SK-N-SH treated with all-trans-retinoic acid at 6 μM for 48 hours (cell line): ENCODE data around the gene RHOG.

ENCODE experiments used
- ATAC-seq: fragments of 200-7000 bp; cut with Tn5 transposase; 3 replicates; pipeline ENCODE4 v1.9.1; 2020; ENCODE audit warnings: mild to moderate bottlenecking, moderate library complexity
- ARNTL ChIP-seq: fragments of 450-650 bp; formaldehyde crosslinking; IDR thresholded peaks from 2 replicates; pipeline ENCODE4 v1.5.0; 2020; ENCODE audit warnings: low read depth, mild to moderate bottlenecking, moderate library complexity, borderline replicate concordance
- BACH2 ChIP-seq: fragments of 250-450 bp; sonication (Bioruptor Pico); IDR thresholded peaks from 2 replicates; pipeline ENCODE4 v1.9.0; 2021; ENCODE audit warnings: mild to moderate bottlenecking, borderline replicate concordance
- CREB5 ChIP-seq: fragments of 250-450 bp; sonication (Bioruptor Pico); IDR thresholded peaks from 2 replicates; pipeline ENCODE4 v1.5.1; 2020; ENCODE audit warnings: low read depth, mild to moderate bottlenecking, moderate library complexity
- CSDC2 ChIP-seq: fragments of 250-450 bp; sonication (Bioruptor Pico); IDR thresholded peaks from 2 replicates; pipeline ENCODE4 v1.5.0; 2020; ENCODE audit warnings: mild to moderate bottlenecking, moderate library complexity
- CSRNP3 ChIP-seq: fragments of 250-450 bp; sonication (Bioruptor Pico); IDR thresholded peaks from 2 replicates; pipeline ENCODE4 v1.5.1; 2021; ENCODE audit warnings: mild to moderate bottlenecking, moderate library complexity
- ESRRG ChIP-seq: fragments of 250-450 bp; sonication (Bioruptor Pico); IDR thresholded peaks from 2 replicates; pipeline ENCODE4 v1.6.1; 2021; ENCODE audit warnings: mild to moderate bottlenecking
- GLIS3 ChIP-seq: fragments of 250-450 bp; sonication (Bioruptor Pico); IDR thresholded peaks from 2 replicates; pipeline ENCODE4 v1.5.0; 2020; ENCODE audit warnings: mild to moderate bottlenecking, moderate library complexity
- ISL1 ChIP-seq: fragments of 250-450 bp; sonication (Bioruptor Pico); IDR thresholded peaks from 2 replicates; pipeline ENCODE4 v2.1.2; 2022; ENCODE audit warnings: mild to moderate bottlenecking, moderate library complexity
- OSR1 ChIP-seq: fragments of 250-450 bp; sonication (Bioruptor Pico); IDR thresholded peaks from 2 replicates; pipeline ENCODE4 v1.8.0; 2022; ENCODE audit warnings: moderate library complexity, mild to moderate bottlenecking, inconsistent platforms
- PATZ1 ChIP-seq: fragments of 250-450 bp; sonication (Bioruptor Pico); IDR thresholded peaks from 2 replicates; pipeline ENCODE4 v1.8.0; 2020; ENCODE audit warnings: mild to moderate bottlenecking, moderate library complexity, borderline replicate concordance
- POU6F1 ChIP-seq: fragments of 250-450 bp; sonication (Bioruptor Pico); IDR thresholded peaks from 2 replicates; pipeline ENCODE4 v1.8.0; 2021; ENCODE audit warnings: low read depth, mild to moderate bottlenecking, moderate library complexity, borderline replicate concordance
- PPARA ChIP-seq: fragments of 250-450 bp; sonication (Bioruptor Pico); IDR thresholded peaks from 2 replicates; pipeline ENCODE4 v1.5.0; 2020; ENCODE audit warnings: mild to moderate bottlenecking, borderline replicate concordance
- SNAI2 ChIP-seq: fragments of 250-450 bp; sonication (Bioruptor Pico); IDR thresholded peaks from 2 replicates; pipeline ENCODE4 v1.5.0; 2020; ENCODE audit warnings: mild to moderate bottlenecking, moderate library complexity
- TCF4 ChIP-seq: fragments of 250-450 bp; sonication (Bioruptor Pico); IDR thresholded peaks from 2 replicates; pipeline ENCODE4 v1.8.0; 2021; ENCODE audit warnings: mild to moderate bottlenecking, moderate library complexity, borderline replicate concordance
- TSHZ2 ChIP-seq: fragments of 250-450 bp; sonication (Bioruptor Pico); IDR thresholded peaks from 2 replicates; pipeline ENCODE4 v1.5.0; 2020; ENCODE audit warnings: mild to moderate bottlenecking, moderate library complexity
- ZC3H10 ChIP-seq: fragments of 250-450 bp; sonication (Bioruptor Pico); IDR thresholded peaks from 2 replicates; pipeline ENCODE4 v1.5.1; 2021; ENCODE audit warnings: mild to moderate bottlenecking, moderate library complexity
- ZFP3 ChIP-seq: fragments of 250-450 bp; sonication (Bioruptor Pico); IDR thresholded peaks from 2 replicates; pipeline ENCODE4 v1.5.0; 2020; ENCODE audit warnings: mild to moderate bottlenecking, moderate library complexity
- ZFP30 ChIP-seq: fragments of 450-650 bp; formaldehyde crosslinking; IDR thresholded peaks from 2 replicates; pipeline ENCODE4 v1.5.0; 2022; ENCODE audit warnings: mild to moderate bottlenecking, moderate library complexity
- ZNF565 ChIP-seq: fragments of 450-650 bp; formaldehyde crosslinking; conservative IDR thresholded peaks from 2 replicates; pipeline ENCODE4 v1.5.0; 2020; ENCODE audit warnings: low read depth, mild to moderate bottlenecking, moderate library complexity
- ZNF70 ChIP-seq: fragments of 450-650 bp; formaldehyde crosslinking; IDR thresholded peaks from 2 replicates; pipeline ENCODE4 v1.5.0; 2020; ENCODE audit warnings: mild to moderate bottlenecking, moderate library complexity
- ZNF8 ChIP-seq: fragments of 450-650 bp; formaldehyde crosslinking; IDR thresholded peaks from 2 replicates; pipeline ENCODE4 v1.5.0; 2020; ENCODE audit warnings: mild to moderate bottlenecking, moderate library complexity

Gene RHOG

GRCh38 chr11:3878258-3878584, 37.5 kb upstream of the RHOG start:
- TF ChIP-seq OSR1 (no peak), GLIS3 (CRISPR knock-in tag) (no peak), ZNF565 (CRISPR knock-in tag) (no peak), CSDC2 (CRISPR knock-in tag) (no peak), ZNF70 (CRISPR knock-in tag) (no peak), CSRNP3 (no peak), PATZ1 (CRISPR knock-in tag) (no peak), CREB5 (CRISPR knock-in tag) (no peak), PPARA (CRISPR knock-in tag) (no peak), SNAI2 (CRISPR knock-in tag) (no peak), POU6F1 (CRISPR knock-in tag) (no peak), ZFP3 (no peak), ZNF8 (CRISPR knock-in tag) (no peak), ZC3H10 (no peak), ARNTL (CRISPR knock-in tag) (no peak), ESRRG (no peak), ISL1 (CRISPR knock-in tag) (no peak)
- no peak for ATAC-seq

- TF ChIP-seq OSR1: no peak
- no peak for TF ChIP-seq CSRNP3
- no peak for TF ChIP-seq ZFP30 (CRISPR knock-in tag)
- TF ChIP-seq TCF4 (CRISPR knock-in tag): no peak
- no peak for TF ChIP-seq CREB5 (CRISPR knock-in tag)
- TF ChIP-seq CSDC2 (CRISPR knock-in tag): no peak
- TF ChIP-seq SNAI2 (CRISPR knock-in tag): no peak
- no peak for TF ChIP-seq TSHZ2 (CRISPR knock-in tag)
- no peak for TF ChIP-seq BACH2 (CRISPR knock-in tag)
- no peak for TF ChIP-seq ZC3H10
- TF ChIP-seq ZNF565 (CRISPR knock-in tag): no peak
- TF ChIP-seq ZNF8 (CRISPR knock-in tag): no peak
- no peak for TF ChIP-seq PPARA (CRISPR knock-in tag)
- TF ChIP-seq ESRRG: no peak
- no peak for TF ChIP-seq ZNF70 (CRISPR knock-in tag)
- ATAC-seq: no peak
Observed at GRCh38 chr11:3877364-3878257, 36.9 kb upstream of the RHOG start.
